Mesothelial cell of epicardium (in vitro differentiated cells): ENCODE data around the gene EIF2B1. TPM values are rescaled to one million over a fixed set of nuclear protein-coding genes. Genes with fewer than 3 reads are reported as not detected.

Source experiments
- DNase-seq, 2 experiments: peaks; one replicate each; pipeline ENCODE4 v3.0.0; 2021; ENCODE audit warnings: low spot score in 2 of 2; ENCODE audit not compliant: unreplicated experiment in 2 of 2
- H3K27ac Mint-ChIP-seq: 2 replicates; pipeline ENCODE4 v1.8.0; 2021; ENCODE audit warnings: mixed read lengths
- H3K27me3 Mint-ChIP-seq: 2 replicates; pipeline ENCODE4 v1.8.0; 2021; ENCODE audit warnings: low read depth, mixed read lengths
- H3K36me3 Mint-ChIP-seq: 2 replicates; pipeline ENCODE4 v1.8.0; 2021; ENCODE audit warnings: mixed read lengths
- H3K4me1 Mint-ChIP-seq: 2 replicates; pipeline ENCODE4 v1.8.0; 2021; ENCODE audit warnings: mixed read lengths
- H3K4me3 Mint-ChIP-seq: 2 replicates; pipeline ENCODE4 v1.8.0; 2021; ENCODE audit warnings: mild to moderate bottlenecking, moderate library complexity, mixed read lengths
- H3K9me3 Mint-ChIP-seq: 2 replicates; pipeline ENCODE4 v1.8.0; 2021; ENCODE audit warnings: mixed read lengths
- CTCF ChIP-seq: fragments of 200-600 bp; sonication (generic); IDR thresholded peaks from one replicate; pipeline ENCODE4 v1.5.0; 2021; ENCODE audit warnings: antibody characterized with exemption; ENCODE audit not compliant: unreplicated experiment
- total RNA-seq: library from RNA; stranded (reverse); gene quantifications from 3 replicates; pipeline ENCODE4 v1.2.1, GENCODE V29; 2021

Gene EIF2B1
- 45.9 to 51.4 TPM (median 50.0 TPM) in 3 replicates for total RNA-seq

GRCh38 chr12:123633379-123634141 is at the start of gene EIF2B1, which contains the start of gene GTF2H3:
Gene EIF2B1, minus strand, starts transcription at chr12:123633686. Its CDS starts 129 bp downstream, at chr12:123633557.
Gene GTF2H3, plus strand, starts transcription at chr12:123633829. Its CDS starts 31 bp downstream, at chr12:123633860.
- DNase-seq, result peak; percentile 89 to 95
- H3K4me1 Mint-ChIP-seq, result peaks cover 15% of the 10 kb centered on the region
- H3K4me3 Mint-ChIP-seq, result peak within 1 kb of the TSS; percentile 92
- TF ChIP-seq CTCF, result no peak
- H3K36me3 Mint-ChIP-seq, result peaks cover 15% of the 10 kb centered on the region
- H3K27me3 Mint-ChIP-seq, result no peaks in the 10 kb centered on the region
- H3K9me3 Mint-ChIP-seq, result no peaks in the 10 kb centered on the region
- H3K27ac Mint-ChIP-seq, result peak within 1 kb of the TSS; percentile 97

GRCh38 chr12:123681605-123682004 is 48.1 kb upstream of the EIF2B1 start:
- Mint-ChIP-seq H3K4me1 (no peaks in the 10 kb centered on the region), H3K9me3 (no peaks in the 10 kb centered on the region), H3K36me3 (peaks cover 36% of the 10 kb centered on the region), H3K27ac (no peak overlapping the region), H3K27me3 (no peaks in the 10 kb centered on the region), H3K4me3 (no peak overlapping the region)
- no peak for DNase-seq
- TF ChIP-seq CTCF, result no peak

GRCh38 chr12:123678981-123679380 is 45.5 kb upstream of the EIF2B1 start:
- Mint-ChIP-seq H3K27me3 (no peaks in the 10 kb centered on the region), H3K4me1 (no peaks in the 10 kb centered on the region), H3K36me3 (peaks cover 41% of the 10 kb centered on the region), H3K27ac (no peak overlapping the region), H3K9me3 (no peaks in the 10 kb centered on the region), H3K4me3 (no peak overlapping the region)
- DNase-seq, result no peak
- no peak for TF ChIP-seq CTCF

- no peak for TF ChIP-seq CTCF
- H3K27ac Mint-ChIP-seq, result no peak overlapping the region
- H3K27me3 Mint-ChIP-seq, result no peaks in the 10 kb centered on the region
- no peak overlapping the region for H3K4me3 Mint-ChIP-seq
- peaks cover 6% of the 10 kb centered on the region for H3K4me1 Mint-ChIP-seq
- H3K36me3 Mint-ChIP-seq, result peaks cover 39% of the 10 kb centered on the region
- H3K9me3 Mint-ChIP-seq, result no peaks in the 10 kb centered on the region
- no peak for DNase-seq
Observed at GRCh38 chr12:123676616-123677320, 43.3 kb upstream of the EIF2B1 start.

- H3K36me3 Mint-ChIP-seq, result peaks cover 31% of the 10 kb centered on the region
Observed at GRCh38 chr12:123675436-123675835, 42.0 kb upstream of the EIF2B1 start.

More at GRCh38 chr12:123675436-123675835, 42.0 kb upstream of the EIF2B1 start:
- H3K27ac Mint-ChIP-seq, result no peak overlapping the region
- DNase-seq, result no peak
- no peaks in the 10 kb centered on the region for H3K9me3 Mint-ChIP-seq
- no peak overlapping the region for H3K4me3 Mint-ChIP-seq
- no peaks in the 10 kb centered on the region for H3K27me3 Mint-ChIP-seq
- peaks cover 11% of the 10 kb centered on the region for H3K4me1 Mint-ChIP-seq
- TF ChIP-seq CTCF, result no peak
